PC-3 (cell line): ENCODE results near the gene SYCN. TPM values are rescaled to one million over a fixed set of nuclear protein-coding genes. Genes with fewer than 3 reads are reported as not detected.

Experiments
- ATAC-seq: fragments of 200-7000 bp; cut with Tn5 transposase; 2 replicates; pipeline ENCODE4 v1.9.1; 2020; ENCODE audit warnings: mild to moderate bottlenecking, moderate library complexity
- BruUV-seq: library from RNA; stranded (reverse); fragments of 400-500 nt; replicated peaks from 2 replicates; lab custom pipeline; 2021; lab: Mats Ljungman, UMichigan
- CTCF ChIA-PET: fragments of 300-600 bp; sonication (Branson Sonifier 250); formaldehyde crosslinking; loops from one replicate; lab custom pipeline; 2022; ENCODE audit warnings: antibody characterized with exemption; lab: Charles Lee
- POLR2A ChIA-PET: fragments of 300-600 bp; sonication (Branson Sonifier 250); formaldehyde crosslinking; loops from one replicate; lab custom pipeline; 2022; ENCODE audit warnings: antibody characterized with exemption; ENCODE audit not compliant: unreplicated experiment; lab: Charles Lee
- DNase-seq: peaks from one replicate; pipeline ENCODE4 v3.0.0-alpha.2; 2015
- H2AFZ ChIP-seq: fragments of 300-600 bp; sonication (generic); 2 replicates; pipeline ENCODE4 v1.6.0; 2016; ENCODE audit warnings: antibody characterized with exemption, low read length
- H3F3A ChIP-seq: fragments of 300-600 bp; sonication (generic); one replicate; pipeline ENCODE4 v1.6.0; 2017; ENCODE audit warnings: antibody characterized with exemption, low read length, control low read depth, mild to moderate bottlenecking; ENCODE audit not compliant: unreplicated experiment
- H3K27ac ChIP-seq: fragments of 300-600 bp; sonication (generic); 2 replicates; pipeline ENCODE4 v1.5.1; 2016; ENCODE audit warnings: mild to moderate bottlenecking, low read length
- H3K27me3 ChIP-seq: fragments of 300-600 bp; sonication (generic); 2 replicates; pipeline ENCODE4 v1.6.1; 2016; ENCODE audit warnings: low read length, mixed read lengths
- H3K36me3 ChIP-seq: fragments of 300-600 bp; sonication (generic); 2 replicates; pipeline ENCODE4 v1.6.1; 2016; ENCODE audit warnings: low read depth, mixed run types, low read length, mixed read lengths
- H3K4me1 ChIP-seq: fragments of 300-600 bp; sonication (generic); 2 replicates; pipeline ENCODE4 v1.5.1; 2016; ENCODE audit warnings: low read length; ENCODE audit not compliant: insufficient read depth
- H3K4me2 ChIP-seq: fragments of 300-600 bp; sonication (generic); 2 replicates; pipeline ENCODE4 v1.6.0; 2016; ENCODE audit warnings: low read length
- H3K4me3 ChIP-seq: fragments of 300-600 bp; sonication (generic); 2 replicates; pipeline ENCODE4 v1.5.1; 2016; ENCODE audit warnings: mild to moderate bottlenecking, low read length, mixed read lengths
- H3K79me2 ChIP-seq: fragments of 300-600 bp; sonication (generic); 2 replicates; pipeline ENCODE4 v1.6.1; 2017; ENCODE audit warnings: low read length, mixed read lengths
- H3K9ac ChIP-seq: fragments of 300-600 bp; sonication (generic); 2 replicates; pipeline ENCODE4 v1.6.0; 2016; ENCODE audit warnings: mild to moderate bottlenecking, low read length
- H3K9me2 ChIP-seq: fragments of 300-600 bp; sonication (generic); replicated peaks from 2 replicates; pipeline ENCODE4 v1.6.1; 2016; ENCODE audit warnings: mixed run types, low read length, mixed read lengths
- H3K9me3 ChIP-seq: fragments of 300-600 bp; sonication (generic); 2 replicates; pipeline ENCODE4 v1.6.1; 2016; ENCODE audit warnings: low read length, mixed read lengths
- H4K20me1 ChIP-seq: fragments of 300-600 bp; sonication (generic); 2 replicates; pipeline ENCODE4 v1.6.1; 2016; ENCODE audit warnings: low read length, mixed read lengths
- CTCF ChIP-seq: fragments of 300-600 bp; sonication (generic); conservative IDR thresholded peaks from 2 replicates; pipeline ENCODE4 v1.5.1; 2017; ENCODE audit warnings: antibody characterized with exemption, low read depth, mild to moderate bottlenecking, low read length
- EZH2 ChIP-seq: fragments of 300-600 bp; sonication (generic); IDR thresholded peaks from one replicate; pipeline ENCODE4 v1.6.1; 2017; ENCODE audit warnings: antibody characterized with exemption, mild to moderate bottlenecking, low read length; ENCODE audit not compliant: unreplicated experiment
- EZH2phosphoT487 ChIP-seq: fragments of 300-600 bp; sonication (generic); IDR thresholded peaks from 2 replicates; pipeline ENCODE4 v1.6.1; 2018; ENCODE audit warnings: mild to moderate bottlenecking, antibody characterized with exemption, low read length, borderline replicate concordance
- intact Hi-C: fragments of 100-400 bp; cut with micrococcal nuclease; formaldehyde crosslinking; loops from 2 replicates; pipeline ENCODE4 v1.9.0; 2023
- total RNA-seq: library from RNA; depleted of rRNA; stranded (reverse); fragments of >200 nt; gene quantifications from 2 replicates; pipeline ENCODE4 v1.2.3, GENCODE V29; 2014

SYCN gene
- total RNA-seq, 1 experiment from 2014 or later: not detected

- no TSS peak for BruUV-seq
- no peaks in the 10 kb centered on the region for H3K9me2 ChIP-seq
- H4K20me1 ChIP-seq: no peaks in the 10 kb centered on the region; the same call in 1 of the 2 replicates
- ChIA-PET POLR2A (no interaction called here), CTCF (no interaction called here)
- no peak overlapping the region for H3K4me2 ChIP-seq
- intact Hi-C loops: no loop called here
- no peak for DNase-seq
- H2AFZ ChIP-seq: no peak overlapping the region
- H3K4me1 ChIP-seq: peaks cover 16% of the 10 kb centered on the region
- no peaks in the 10 kb centered on the region for H3F3A ChIP-seq
- H3K79me2 ChIP-seq: peaks cover 13% of the 10 kb centered on the region; the same call in 1 of the 2 replicates
- H3K36me3 ChIP-seq: no peaks in the 10 kb centered on the region
- TF ChIP-seq EZH2: no peak
- TF ChIP-seq EZH2phosphoT487: no peak
- TF ChIP-seq CTCF: no peak
- H3K27ac ChIP-seq: no peak overlapping the region
- H3K9me3 ChIP-seq: no peaks in the 10 kb centered on the region
- no peak overlapping the region for H3K9ac ChIP-seq
- no peak for ATAC-seq
- no peak overlapping the region for H3K4me3 ChIP-seq
- H3K27me3 ChIP-seq: no peaks in the 10 kb centered on the region
These were observed 33.5 kb downstream of the SYCN start for GRCh38 chr19:39170386-39171231.

DNA sequence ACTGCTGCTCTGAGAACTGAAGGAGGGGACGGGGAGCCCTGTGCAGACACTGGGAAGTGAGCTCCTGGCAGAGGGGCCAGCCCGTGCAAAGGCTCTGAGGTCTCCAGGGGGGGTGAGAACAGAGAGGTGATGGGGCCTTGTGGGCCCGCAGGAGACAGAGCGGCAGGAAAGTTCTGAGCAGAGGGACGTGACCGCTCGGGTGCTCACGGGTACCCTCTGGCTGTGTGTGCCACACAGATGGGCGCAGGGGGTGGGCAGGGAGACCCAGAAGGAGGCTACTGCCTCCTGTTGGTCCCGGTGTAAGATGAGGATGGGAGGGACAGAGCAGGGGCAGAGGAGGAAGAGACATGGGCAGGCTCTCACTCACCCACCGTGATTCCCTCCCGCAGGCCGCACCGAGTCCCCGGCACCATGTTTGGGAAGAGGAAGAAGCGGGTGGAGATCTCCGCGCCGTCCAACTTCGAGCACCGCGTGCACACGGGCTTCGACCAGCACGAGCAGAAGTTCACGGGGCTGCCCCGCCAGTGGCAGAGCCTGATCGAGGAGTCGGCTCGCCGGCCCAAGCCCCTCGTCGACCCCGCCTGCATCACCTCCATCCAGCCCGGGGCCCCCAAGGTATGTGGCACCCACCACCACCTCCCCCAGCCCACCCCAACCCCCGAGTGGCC is 34.8 kb downstream of the SYCN start:
- BruUV-seq: no TSS peak
- Histone ChIP-seq H3K9me2 (no peaks in the 10 kb centered on the region), H3K9me3 (no peaks in the 10 kb centered on the region), H4K20me1 (no peaks in the 10 kb centered on the region; the same call in 1 of the 2 replicates), H3K79me2 (peaks cover 14% of the 10 kb centered on the region; the same call in 1 of the 2 replicates), H3K27me3 (no peaks in the 10 kb centered on the region), H3K36me3 (no peaks in the 10 kb centered on the region), H2AFZ (no peak overlapping the region), H3K4me1 (peaks cover 16% of the 10 kb centered on the region), H3K27ac (no peak overlapping the region), H3K9ac (no peak overlapping the region), H3F3A (no peaks in the 10 kb centered on the region), H3K4me3 (no peak overlapping the region), H3K4me2 (no peak overlapping the region)
- TF ChIP-seq EZH2 (no peak), CTCF (no peak), EZH2phosphoT487 (no peak)
- ChIA-PET POLR2A (no interaction called here), CTCF (no interaction called here)
- DNase-seq (no peak), ATAC-seq (no peak)
- intact Hi-C loops: no loop called here
